NB4 (cell line): ENCODE results near the gene OSCAR.
"Not testable (repeated sequence)": the region's sequence is repeated elsewhere in the genome, so short reads cannot be mapped to it uniquely, and the experiment has no call there.

Source experiments
- POLR2A ChIP-seq: IDR thresholded peaks from 2 replicates; pipeline ENCODE4 v1.6.1; 2011; ENCODE audit warnings: mild to moderate bottlenecking; ENCODE audit not compliant: insufficient read length; ENCODE audit errors: extremely low read depth
- TF ChIP-seq, protein P1 (sequence below): IDR thresholded peaks from one replicate; pipeline ENCODE4 v1.5.1; 2012; ENCODE audit warnings: low read depth, low read length
- TF ChIP-seq, protein P2 (sequence below): IDR thresholded peaks from 2 replicates; pipeline ENCODE4 v1.6.1; 2011; ENCODE audit warnings: low read depth, low read length

DNA sequence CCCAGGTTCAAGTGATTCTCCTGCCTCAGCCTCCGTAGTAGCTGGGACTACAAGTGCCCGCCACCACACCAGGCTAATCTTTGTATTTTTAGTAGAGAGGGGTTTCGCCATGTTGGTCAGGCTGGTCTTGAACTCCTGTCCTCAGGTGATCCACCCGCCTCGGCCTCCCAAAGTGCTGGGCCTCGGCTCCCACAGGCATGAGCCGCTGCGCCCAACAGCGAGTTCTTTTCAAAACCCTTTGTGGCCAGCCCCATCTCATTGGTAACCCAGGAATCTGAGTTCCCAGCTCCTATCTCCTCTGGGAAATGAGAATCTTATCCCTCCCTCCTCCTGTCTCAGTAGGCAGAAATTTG, 724 bp downstream of the OSCAR start:
- TF ChIP-seq POLR2A, result not testable (repeated sequence)
- TF ChIP-seq, protein P1, sequence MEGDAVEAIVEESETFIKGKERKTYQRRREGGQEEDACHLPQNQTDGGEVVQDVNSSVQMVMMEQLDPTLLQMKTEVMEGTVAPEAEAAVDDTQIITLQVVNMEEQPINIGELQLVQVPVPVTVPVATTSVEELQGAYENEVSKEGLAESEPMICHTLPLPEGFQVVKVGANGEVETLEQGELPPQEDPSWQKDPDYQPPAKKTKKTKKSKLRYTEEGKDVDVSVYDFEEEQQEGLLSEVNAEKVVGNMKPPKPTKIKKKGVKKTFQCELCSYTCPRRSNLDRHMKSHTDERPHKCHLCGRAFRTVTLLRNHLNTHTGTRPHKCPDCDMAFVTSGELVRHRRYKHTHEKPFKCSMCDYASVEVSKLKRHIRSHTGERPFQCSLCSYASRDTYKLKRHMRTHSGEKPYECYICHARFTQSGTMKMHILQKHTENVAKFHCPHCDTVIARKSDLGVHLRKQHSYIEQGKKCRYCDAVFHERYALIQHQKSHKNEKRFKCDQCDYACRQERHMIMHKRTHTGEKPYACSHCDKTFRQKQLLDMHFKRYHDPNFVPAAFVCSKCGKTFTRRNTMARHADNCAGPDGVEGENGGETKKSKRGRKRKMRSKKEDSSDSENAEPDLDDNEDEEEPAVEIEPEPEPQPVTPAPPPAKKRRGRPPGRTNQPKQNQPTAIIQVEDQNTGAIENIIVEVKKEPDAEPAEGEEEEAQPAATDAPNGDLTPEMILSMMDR, result not testable (repeated sequence)
- TF ChIP-seq, protein P2, sequence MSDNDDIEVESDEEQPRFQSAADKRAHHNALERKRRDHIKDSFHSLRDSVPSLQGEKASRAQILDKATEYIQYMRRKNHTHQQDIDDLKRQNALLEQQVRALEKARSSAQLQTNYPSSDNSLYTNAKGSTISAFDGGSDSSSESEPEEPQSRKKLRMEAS, result not testable (repeated sequence)
